OCI-M1 (cell line): ENCODE results near the gene CYP27A1.

Experiments used
- DNase-seq: peaks from one replicate; lab custom pipeline; 2025; lab: John Stamatoyannopoulos, UW

The CYP27A1 gene

GRCh38 chr2:218773881-218774280, 8.1 kb upstream of the CYP27A1 start:
- DNase-seq = no peak

- DNase-seq = peak; percentile 35
Measured at GRCh38 chr2:218776488-218776887, 5.5 kb upstream of the CYP27A1 start.

- no peak for DNase-seq
Measured at GRCh38 chr2:218777276-218777990, 4.5 kb upstream of the CYP27A1 start.

GRCh38 chr2:218780046-218780445, 1.9 kb upstream of the CYP27A1 start:
- DNase-seq = no peak

- no peak for DNase-seq
Measured at GRCh38 chr2:218780851-218781690, 876 bp upstream of the CYP27A1 start.

- DNase-seq = no peak
Measured at GRCh38 chr2:218782528-218782844, 539 bp downstream of the CYP27A1 start.

- DNase-seq = peak; percentile 28
Measured at GRCh38 chr2:218783688-218784087, 1.7 kb downstream of the CYP27A1 start.

GRCh38 chr2:218785103-218785502, 3.2 kb downstream of the CYP27A1 start:
- no peak for DNase-seq

- no peak for DNase-seq
Measured at GRCh38 chr2:218786133-218786532, 4.2 kb downstream of the CYP27A1 start.

- no peak for DNase-seq
Measured at GRCh38 chr2:218788529-218789255, 6.7 kb downstream of the CYP27A1 start.

- no peak for DNase-seq
Measured at GRCh38 chr2:218792433-218792832, 10.5 kb downstream of the CYP27A1 start.

- no peak for DNase-seq
Measured at GRCh38 chr2:218796691-218797090, 14.7 kb downstream of the CYP27A1 start.

GRCh38 chr2:218798767-218799504, 17.0 kb downstream of the CYP27A1 start:
- DNase-seq = peak; percentile 89

GRCh38 chr2:218799990-218800389, 18.0 kb downstream of the CYP27A1 start:
- no peak for DNase-seq

GRCh38 chr2:218802386-218802994, 20.5 kb downstream of the CYP27A1 start:
- no peak for DNase-seq

GRCh38 chr2:218804817-218805216, 22.9 kb downstream of the CYP27A1 start:
- no peak for DNase-seq

- DNase-seq = peak; percentile 56
Measured at GRCh38 chr2:218805627-218806026, 23.7 kb downstream of the CYP27A1 start.

- peak; percentile 97 for DNase-seq
Measured at GRCh38 chr2:218806346-218806978, 24.5 kb downstream of the CYP27A1 start.

GRCh38 chr2:218807626-218808025, 25.7 kb downstream of the CYP27A1 start:
- no peak for DNase-seq

- no peak for DNase-seq
Measured at GRCh38 chr2:218809515-218809914, 27.6 kb downstream of the CYP27A1 start.

- DNase-seq = no peak
Measured at GRCh38 chr2:218810256-218810655, 28.3 kb downstream of the CYP27A1 start.
